GM13976 (cell line): ENCODE data around the gene RAMP1.

ENCODE experiments used
- DNase-seq: peaks from one replicate; pipeline ENCODE4 v3.0.0; 2012; ENCODE audit warnings: low spot score
- in situ Hi-C: fragments of 300-500 bp; cut with MboI; formaldehyde crosslinking; loops from one replicate; pipeline ENCODE4 v1.12.0; 2022; ENCODE audit warnings: low sequenced_read_pairs, mixed read lengths, inconsistent platforms; ENCODE audit not compliant: unreplicated experiment
- TF ChIP-seq, protein P1 (sequence below): IDR thresholded peaks from 2 replicates; pipeline ENCODE4 v1.5.1; 2012; ENCODE audit warnings: borderline replicate concordance, mild to moderate bottlenecking; ENCODE audit not compliant: insufficient read depth; ENCODE audit errors: extremely low read depth, missing control alignments, control extremely low read depth

Gene RAMP1

GRCh38 chr2:237894396-237894979, 35.1 kb downstream of the RAMP1 start:
- no peak for DNase-seq
- in situ Hi-C loops = no loop called here
- TF ChIP-seq, protein P1, sequence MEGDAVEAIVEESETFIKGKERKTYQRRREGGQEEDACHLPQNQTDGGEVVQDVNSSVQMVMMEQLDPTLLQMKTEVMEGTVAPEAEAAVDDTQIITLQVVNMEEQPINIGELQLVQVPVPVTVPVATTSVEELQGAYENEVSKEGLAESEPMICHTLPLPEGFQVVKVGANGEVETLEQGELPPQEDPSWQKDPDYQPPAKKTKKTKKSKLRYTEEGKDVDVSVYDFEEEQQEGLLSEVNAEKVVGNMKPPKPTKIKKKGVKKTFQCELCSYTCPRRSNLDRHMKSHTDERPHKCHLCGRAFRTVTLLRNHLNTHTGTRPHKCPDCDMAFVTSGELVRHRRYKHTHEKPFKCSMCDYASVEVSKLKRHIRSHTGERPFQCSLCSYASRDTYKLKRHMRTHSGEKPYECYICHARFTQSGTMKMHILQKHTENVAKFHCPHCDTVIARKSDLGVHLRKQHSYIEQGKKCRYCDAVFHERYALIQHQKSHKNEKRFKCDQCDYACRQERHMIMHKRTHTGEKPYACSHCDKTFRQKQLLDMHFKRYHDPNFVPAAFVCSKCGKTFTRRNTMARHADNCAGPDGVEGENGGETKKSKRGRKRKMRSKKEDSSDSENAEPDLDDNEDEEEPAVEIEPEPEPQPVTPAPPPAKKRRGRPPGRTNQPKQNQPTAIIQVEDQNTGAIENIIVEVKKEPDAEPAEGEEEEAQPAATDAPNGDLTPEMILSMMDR = no peak

DNA sequence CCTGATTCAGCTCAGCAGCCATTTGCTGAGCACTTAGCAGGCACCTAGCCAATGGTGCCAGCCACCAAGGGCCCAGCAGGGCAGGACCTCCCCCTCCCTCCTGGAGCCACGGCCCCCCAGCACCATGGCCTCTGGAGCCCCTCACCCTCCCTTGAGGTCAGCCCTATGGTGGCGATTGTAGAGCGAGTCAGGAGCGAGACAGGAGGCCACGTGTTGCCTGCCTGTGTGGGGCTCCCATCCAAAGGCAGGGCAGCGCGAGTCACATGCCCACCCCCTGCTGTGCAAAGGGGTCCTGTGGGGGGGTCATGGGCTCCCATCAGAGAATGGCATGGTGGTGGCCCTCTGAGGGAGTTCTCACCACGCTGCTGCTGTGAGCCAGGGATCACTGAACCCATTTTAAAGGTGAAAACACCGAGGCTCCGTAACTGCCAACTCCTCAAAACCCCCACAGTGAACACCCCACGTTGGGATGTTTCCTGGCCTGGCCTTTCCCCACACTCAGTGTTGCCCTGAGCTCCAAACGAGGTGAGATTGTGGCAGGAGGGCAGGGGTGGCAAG, 35.6 kb downstream of the RAMP1 start:
- in situ Hi-C loops = no loop called here
- no peak for DNase-seq
- TF ChIP-seq, protein P1 = no peak

- TF ChIP-seq, protein P1 = no peak
- no peak for DNase-seq
- in situ Hi-C loops = no loop called here
Observed at GRCh38 chr2:237895544-237896506, 36.4 kb downstream of the RAMP1 start.

DNA sequence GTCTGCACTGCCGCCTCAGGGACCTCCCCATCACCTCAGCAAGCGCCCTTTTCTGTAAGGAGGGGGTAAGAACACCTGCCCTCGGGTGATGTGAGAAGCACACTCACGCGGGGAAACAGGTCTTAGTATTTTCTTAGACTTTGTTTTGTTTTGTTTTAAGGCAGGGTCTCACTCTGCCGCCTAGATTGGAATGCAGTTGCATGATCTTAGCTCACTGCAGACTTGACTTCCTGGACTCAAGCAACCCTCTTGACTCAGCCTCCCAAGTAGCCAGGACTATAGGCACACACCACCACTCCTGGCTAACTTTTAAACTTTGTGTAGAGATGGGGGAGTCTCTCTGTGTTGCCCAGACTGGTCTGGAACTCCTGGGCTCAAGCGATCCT, 37.1 kb downstream of the RAMP1 start:
- in situ Hi-C loops = no loop called here
- TF ChIP-seq, protein P1 = no peak
- no peak for DNase-seq

- in situ Hi-C loops = no loop called here
- TF ChIP-seq, protein P1 = no peak
- no peak for DNase-seq
Observed at GRCh38 chr2:237896956-237897355, 37.5 kb downstream of the RAMP1 start.

- TF ChIP-seq, protein P1 = no peak
- no peak for DNase-seq
- in situ Hi-C loops = no loop called here
Observed at GRCh38 chr2:237898057-237898414, 38.6 kb downstream of the RAMP1 start.
